Measurements from ENCODE around the gene IARS1.

Gene IARS1

DNA sequence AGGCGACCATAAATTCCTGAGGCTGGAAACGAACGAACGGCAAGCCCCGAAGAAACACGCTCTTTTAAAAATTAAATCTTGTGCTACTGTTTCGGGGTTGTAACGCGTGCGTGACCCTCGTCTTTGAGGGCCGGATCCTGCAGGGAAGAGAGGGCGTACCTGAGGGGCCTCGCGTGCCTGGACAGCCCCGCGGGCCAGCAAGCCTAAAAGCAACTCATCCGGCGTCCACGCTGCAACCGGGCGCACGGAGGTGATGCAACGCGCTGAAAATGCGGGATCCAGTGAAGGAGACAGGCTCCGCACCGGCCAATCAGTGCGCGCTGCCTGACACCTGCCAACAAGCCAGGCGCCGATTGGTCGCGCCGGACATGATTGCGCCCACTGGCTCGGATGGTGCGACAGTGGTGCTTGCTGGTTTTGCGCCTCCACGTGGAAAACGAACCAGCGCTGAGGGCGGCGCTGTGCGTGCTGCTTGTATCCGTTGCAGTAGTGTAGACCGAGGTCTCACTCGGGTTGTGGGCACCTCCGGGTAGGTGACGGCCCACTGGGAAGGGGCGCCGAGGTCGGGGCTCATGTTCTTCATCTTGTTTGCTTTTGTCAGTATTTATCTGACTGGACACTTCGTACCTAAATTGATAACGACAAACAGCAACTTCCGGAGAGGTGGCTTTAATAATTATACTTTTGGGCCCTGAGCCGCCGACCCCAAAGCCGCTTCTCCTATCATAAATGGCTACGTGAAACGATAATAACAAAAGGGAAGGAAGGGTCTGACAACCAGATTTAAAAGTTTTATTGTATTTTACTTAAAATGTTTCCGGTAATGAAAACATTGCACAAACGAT is at the start of gene IARS1:
TSS of gene IARS1 (minus strand) at position 246 of the 845 bp plus-strand sequence. CDS start 4,278 bp downstream, outside the sequence.
- ChIA-PET CTCF (interaction anchor here (1.9 to 7.3 kb wide), 3 partner anchors 15 to 154 kb away, joined by 4 to 64 read pairs (median 38); no protein-coding TSS in a partner anchor), POLR2A (no interaction called here)
- H3K4me3 ChIP-seq (ENCODE audit: low read depth, low read length) = peak within 1 kb of the TSS; percentile 72
- DNase-seq (ENCODE audit: low read depth, low spot score) = peak; percentile 91
- TF ChIP-seq, protein P1, sequence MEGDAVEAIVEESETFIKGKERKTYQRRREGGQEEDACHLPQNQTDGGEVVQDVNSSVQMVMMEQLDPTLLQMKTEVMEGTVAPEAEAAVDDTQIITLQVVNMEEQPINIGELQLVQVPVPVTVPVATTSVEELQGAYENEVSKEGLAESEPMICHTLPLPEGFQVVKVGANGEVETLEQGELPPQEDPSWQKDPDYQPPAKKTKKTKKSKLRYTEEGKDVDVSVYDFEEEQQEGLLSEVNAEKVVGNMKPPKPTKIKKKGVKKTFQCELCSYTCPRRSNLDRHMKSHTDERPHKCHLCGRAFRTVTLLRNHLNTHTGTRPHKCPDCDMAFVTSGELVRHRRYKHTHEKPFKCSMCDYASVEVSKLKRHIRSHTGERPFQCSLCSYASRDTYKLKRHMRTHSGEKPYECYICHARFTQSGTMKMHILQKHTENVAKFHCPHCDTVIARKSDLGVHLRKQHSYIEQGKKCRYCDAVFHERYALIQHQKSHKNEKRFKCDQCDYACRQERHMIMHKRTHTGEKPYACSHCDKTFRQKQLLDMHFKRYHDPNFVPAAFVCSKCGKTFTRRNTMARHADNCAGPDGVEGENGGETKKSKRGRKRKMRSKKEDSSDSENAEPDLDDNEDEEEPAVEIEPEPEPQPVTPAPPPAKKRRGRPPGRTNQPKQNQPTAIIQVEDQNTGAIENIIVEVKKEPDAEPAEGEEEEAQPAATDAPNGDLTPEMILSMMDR (IDR thresholded peaks at IDR 0.05; ENCODE audit: insufficient read depth, low read length, missing control alignments) = peak; percentile 59

DNA sequence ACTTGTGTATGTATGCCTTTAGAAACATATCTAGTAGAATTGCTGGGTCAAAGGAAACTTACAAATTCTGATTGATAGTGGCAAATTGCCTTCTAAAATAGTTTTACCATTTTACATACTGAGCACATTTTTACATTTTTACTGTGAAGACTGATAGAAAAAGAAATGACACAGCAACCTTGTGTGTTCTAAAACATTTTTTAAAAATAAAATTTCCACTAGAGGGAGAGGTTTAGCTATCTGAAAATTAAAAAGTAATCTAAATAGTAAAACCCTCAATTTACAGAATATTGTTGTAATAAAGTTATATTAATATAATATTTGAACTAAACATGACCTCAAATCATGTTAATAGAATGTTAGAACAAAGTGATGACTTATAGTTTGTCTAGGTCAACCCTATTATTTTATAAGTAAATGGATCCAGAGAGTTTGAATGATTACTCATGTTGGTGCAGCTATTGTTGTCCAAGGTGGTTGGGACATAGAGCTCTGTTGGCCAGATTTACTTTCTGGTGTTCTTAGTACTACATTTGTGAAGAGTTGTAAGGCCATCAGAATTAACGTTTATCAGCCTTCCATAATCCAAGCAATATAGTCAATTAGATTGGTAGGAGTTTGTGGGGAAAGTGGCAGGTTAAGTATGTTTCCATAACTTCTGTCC is 49.5 kb upstream of the IARS1 start:
- no peak for DNase-seq (ENCODE audit: low read depth, low spot score)
- CTCF ChIA-PET = interaction anchor here (0.8 to 4.5 kb wide), 22 partner anchors 9 to 448 kb away, joined by 3 to 57 read pairs (median 4); partner anchors contain the start of gene CENPP
- no peak overlapping the region for H3K4me3 ChIP-seq (ENCODE audit: low read depth, low read length)
- POLR2A ChIA-PET = no interaction called here
- TF ChIP-seq, protein P1 (IDR thresholded peaks at IDR 0.05; ENCODE audit: insufficient read depth, low read length, missing control alignments) = no peak

GRCh38 chr9:92341578-92341977 is 48.1 kb upstream of the IARS1 start:
- CTCF ChIA-PET = interaction anchor here (0.9 to 4.5 kb wide), 6 partner anchors 11 to 293 kb away, joined by 3 to 57 read pairs (median 6); no protein-coding TSS in a partner anchor
- POLR2A ChIA-PET = no interaction called here
- H3K4me3 ChIP-seq (ENCODE audit: low read depth, low read length) = no peak overlapping the region
- TF ChIP-seq, protein P1 (IDR thresholded peaks at IDR 0.05; ENCODE audit: insufficient read depth, low read length, missing control alignments) = no peak
- no peak for DNase-seq (ENCODE audit: low read depth, low spot score)

DNA sequence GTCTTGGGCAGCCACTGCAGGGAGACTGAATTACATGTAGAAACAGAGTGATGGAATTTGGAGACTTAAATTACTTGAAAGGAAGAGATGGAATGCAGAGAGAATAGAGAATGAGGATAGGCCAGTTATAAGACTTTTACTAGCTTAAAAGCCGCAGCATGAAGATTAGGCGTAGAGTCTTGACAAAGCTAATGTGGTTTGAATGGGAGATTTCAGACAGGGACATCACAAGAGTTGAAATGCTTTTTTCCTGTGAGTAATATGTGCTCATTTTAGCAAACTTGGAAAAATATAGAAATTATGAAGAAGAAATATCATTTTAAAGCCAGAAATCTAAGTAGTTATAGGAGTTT is 39.8 kb upstream of the IARS1 start:
- CTCF ChIA-PET = interaction anchor here (0.7 to 12.2 kb wide), 10 partner anchors 10 to 302 kb away, joined by 3 to 120 read pairs (median 4); no protein-coding TSS in a partner anchor
- H3K4me3 ChIP-seq (ENCODE audit: low read depth, low read length) = no peak overlapping the region
- DNase-seq (ENCODE audit: low read depth, low spot score) = no peak
- POLR2A ChIA-PET = no interaction called here
- TF ChIP-seq, protein P1 (IDR thresholded peaks at IDR 0.05; ENCODE audit: insufficient read depth, low read length, missing control alignments) = no peak

GRCh38 chr9:92332577-92333281 is 39.2 kb upstream of the IARS1 start:
- CTCF ChIA-PET = interaction anchor here (0.9 to 12.2 kb wide), 10 partner anchors 12 to 383 kb away, joined by 3 to 120 read pairs (median 4); no protein-coding TSS in a partner anchor
- POLR2A ChIA-PET = no interaction called here

More at GRCh38 chr9:92332577-92333281, 39.2 kb upstream of the IARS1 start:
- no peak overlapping the region for H3K4me3 ChIP-seq (ENCODE audit: low read depth, low read length)
- DNase-seq (ENCODE audit: low read depth, low spot score) = peak; percentile 19
- TF ChIP-seq, protein P1 (IDR thresholded peaks at IDR 0.05; ENCODE audit: insufficient read depth, low read length, missing control alignments) = no peak
